HEK293 (cell line): ENCODE measurements around the gene NANOGP8.

Source experiments
- CTCF ChIA-PET: fragments of 350-600 bp; formaldehyde crosslinking; extraction: SDS; loops from one replicate; lab custom pipeline; 2021; ENCODE audit warnings: antibody characterized with exemption; lab: Yijun Ruan, JAX
- POLR2A ChIA-PET: fragments of 300-600 bp; formaldehyde crosslinking; extraction: SDS; loops from one replicate; lab custom pipeline; 2020; ENCODE audit warnings: antibody characterized with exemption, inconsistent platforms; lab: Yijun Ruan, JAX
- H3K27ac ChIP-seq: fragments of 200-500 bp; sonication (Bioruptor generic); 2 replicates; pipeline ENCODE4 v1.5.1; 2014; ENCODE audit warnings: low read depth, low read length, control low read depth, inconsistent platforms; ENCODE audit errors: extremely low read depth
- H3K36me3 ChIP-seq, 2 experiments: fragments of 200-500 bp in 1 of 2; sonication (Bioruptor generic) in 1 of 2; 1 replicate in 1 of 2; 2 replicates in 1 of 2; pipeline ENCODE4 v1.5.1; 2014 to 2017; ENCODE audit warnings: inconsistent platforms in 2 of 2, low read length in 2 of 2; ENCODE audit not compliant: control insufficient read depth in 2 of 2, insufficient read depth in 1 of 2
- H3K4me1 ChIP-seq: fragments of 200-500 bp; sonication (Bioruptor generic); 2 replicates; pipeline ENCODE4 v1.5.1; 2014; ENCODE audit warnings: mild to moderate bottlenecking, low read length, inconsistent platforms; ENCODE audit not compliant: control insufficient read depth, insufficient read depth
- H3K4me3 ChIP-seq: 2 replicates; pipeline ENCODE4 v1.5.1; 2011; ENCODE audit warnings: low read depth, mild to moderate bottlenecking, control low read depth, low read length, moderate library complexity
- H3K9me3 ChIP-seq: fragments of 200-500 bp; sonication (Bioruptor generic); 2 replicates; pipeline ENCODE4 v1.5.1; 2014; ENCODE audit warnings: low read depth, low read length, inconsistent platforms; ENCODE audit not compliant: control insufficient read depth, insufficient read depth
- HOXD13 ChIP-seq: sonication (generic); formaldehyde crosslinking; IDR thresholded peaks from 2 replicates; pipeline ENCODE4 v1.8.0; 2022; ENCODE audit warnings: missing genetic modification reagents, borderline replicate concordance
- SCRT2 ChIP-seq: fragments of 450-650 bp; formaldehyde crosslinking; IDR thresholded peaks from 2 replicates; pipeline ENCODE4 v1.5.1; 2016; ENCODE audit warnings: missing biosample characterization, missing genetic modification characterization
- SP2 ChIP-seq: fragments of 450-650 bp; formaldehyde crosslinking; IDR thresholded peaks from 2 replicates; pipeline ENCODE4 v1.5.1; 2016; ENCODE audit warnings: missing biosample characterization, missing genetic modification characterization
- SP7 ChIP-seq: fragments of 450-650 bp; formaldehyde crosslinking; IDR thresholded peaks from 2 replicates; pipeline ENCODE4 v1.5.1; 2016; ENCODE audit warnings: missing biosample characterization, missing genetic modification characterization
- ZNF174 ChIP-seq: fragments of 450-650 bp; formaldehyde crosslinking; IDR thresholded peaks from 2 replicates; pipeline ENCODE4 v1.5.0; 2017; ENCODE audit warnings: missing biosample characterization, mild to moderate bottlenecking, missing genetic modification characterization
- ZNF239 ChIP-seq: fragments of 450-650 bp; formaldehyde crosslinking; IDR thresholded peaks from 2 replicates; pipeline ENCODE4 v1.5.1; 2016; ENCODE audit warnings: missing biosample characterization, missing genetic modification characterization
- ZNF274 ChIP-seq, 2 experiments: fragments of 200-500 bp in 1 of 2; fragments of 450-650 bp in 1 of 2; sonication (Bioruptor generic) in 1 of 2; formaldehyde crosslinking in 1 of 2; IDR thresholded peaks; 2 replicates each; pipeline versions ENCODE4 v1.5.1 to v1.6.1; 2014 to 2016; ENCODE audit warnings: borderline replicate concordance in 1 of 2, inconsistent platforms in 1 of 2, low read length in 1 of 2, missing biosample characterization in 1 of 2, missing genetic modification characterization in 1 of 2
- ZNF394 ChIP-seq: fragments of 450-650 bp; formaldehyde crosslinking; IDR thresholded peaks from 2 replicates; pipeline ENCODE4 v1.5.1; 2016; ENCODE audit warnings: missing biosample characterization, missing genetic modification characterization, mild to moderate bottlenecking, moderate library complexity, borderline replicate concordance
- ZNF510 ChIP-seq: fragments of 450-650 bp; formaldehyde crosslinking; IDR thresholded peaks from 2 replicates; pipeline ENCODE4 v1.5.1; 2018; ENCODE audit warnings: mild to moderate bottlenecking, missing genetic modification characterization, missing biosample characterization; ENCODE audit not compliant: insufficient replicate concordance
- ZNF530 ChIP-seq: fragments of 450-650 bp; formaldehyde crosslinking; IDR thresholded peaks from 2 replicates; pipeline ENCODE4 v1.5.1; 2016; ENCODE audit warnings: low read depth, missing biosample characterization, missing genetic modification characterization
- ZNF664 ChIP-seq: fragments of 450-650 bp; formaldehyde crosslinking; IDR thresholded peaks from 2 replicates; pipeline ENCODE4 v1.5.1; 2016; ENCODE audit warnings: missing biosample characterization, missing genetic modification characterization
- TF ChIP-seq, protein P1 (sequence below): fragments of 450-650 bp; formaldehyde crosslinking; IDR thresholded peaks from 2 replicates; pipeline ENCODE4 v1.5.1; 2016; ENCODE audit warnings: missing biosample characterization, missing genetic modification characterization
- TF ChIP-seq, protein P2 (sequence below): fragments of 450-650 bp; formaldehyde crosslinking; IDR thresholded peaks from 2 replicates; pipeline ENCODE4 v1.5.1; 2016; ENCODE audit warnings: missing biosample characterization, missing genetic modification characterization
- TF ChIP-seq, protein P3 (sequence below): fragments of 450-650 bp; formaldehyde crosslinking; IDR thresholded peaks from 2 replicates; pipeline ENCODE4 v1.5.1; 2016; ENCODE audit warnings: missing biosample characterization, missing genetic modification characterization, borderline replicate concordance

The NANOGP8 gene

DNA sequence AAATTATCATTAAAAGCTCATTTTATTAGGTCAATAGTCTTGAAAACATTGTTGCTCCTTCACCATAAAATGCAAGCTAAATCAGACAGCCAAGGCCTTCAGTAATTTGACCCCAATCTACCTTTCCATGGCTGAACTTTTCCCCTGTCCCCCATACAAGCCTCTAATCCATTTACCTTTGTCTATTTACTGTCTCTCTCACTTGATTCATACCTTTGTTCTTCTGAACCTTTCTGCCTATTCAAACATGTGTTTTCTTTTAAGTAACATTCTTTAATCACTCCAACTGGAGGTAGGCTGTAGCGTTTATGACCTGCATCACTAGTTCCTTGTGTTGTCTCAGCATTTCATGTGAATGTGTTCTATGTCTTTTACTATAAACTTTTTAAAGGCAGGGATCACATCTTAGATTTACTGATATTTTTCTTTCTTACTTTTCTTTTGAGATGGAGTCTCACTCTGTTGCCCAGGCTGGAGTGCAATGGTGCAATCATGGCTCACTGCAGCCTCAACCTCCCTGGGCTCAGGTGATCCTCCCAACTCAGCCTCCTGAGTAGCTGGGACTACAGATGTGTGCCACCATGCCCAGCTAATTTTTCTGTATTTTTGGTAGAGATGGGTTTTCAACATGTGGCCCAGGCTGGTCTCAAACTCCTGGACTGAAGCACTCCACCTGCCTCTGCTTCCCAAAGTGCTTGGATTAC lies 5.2 kb upstream of the NANOGP8 start:
- TF ChIP-seq, protein P1, sequence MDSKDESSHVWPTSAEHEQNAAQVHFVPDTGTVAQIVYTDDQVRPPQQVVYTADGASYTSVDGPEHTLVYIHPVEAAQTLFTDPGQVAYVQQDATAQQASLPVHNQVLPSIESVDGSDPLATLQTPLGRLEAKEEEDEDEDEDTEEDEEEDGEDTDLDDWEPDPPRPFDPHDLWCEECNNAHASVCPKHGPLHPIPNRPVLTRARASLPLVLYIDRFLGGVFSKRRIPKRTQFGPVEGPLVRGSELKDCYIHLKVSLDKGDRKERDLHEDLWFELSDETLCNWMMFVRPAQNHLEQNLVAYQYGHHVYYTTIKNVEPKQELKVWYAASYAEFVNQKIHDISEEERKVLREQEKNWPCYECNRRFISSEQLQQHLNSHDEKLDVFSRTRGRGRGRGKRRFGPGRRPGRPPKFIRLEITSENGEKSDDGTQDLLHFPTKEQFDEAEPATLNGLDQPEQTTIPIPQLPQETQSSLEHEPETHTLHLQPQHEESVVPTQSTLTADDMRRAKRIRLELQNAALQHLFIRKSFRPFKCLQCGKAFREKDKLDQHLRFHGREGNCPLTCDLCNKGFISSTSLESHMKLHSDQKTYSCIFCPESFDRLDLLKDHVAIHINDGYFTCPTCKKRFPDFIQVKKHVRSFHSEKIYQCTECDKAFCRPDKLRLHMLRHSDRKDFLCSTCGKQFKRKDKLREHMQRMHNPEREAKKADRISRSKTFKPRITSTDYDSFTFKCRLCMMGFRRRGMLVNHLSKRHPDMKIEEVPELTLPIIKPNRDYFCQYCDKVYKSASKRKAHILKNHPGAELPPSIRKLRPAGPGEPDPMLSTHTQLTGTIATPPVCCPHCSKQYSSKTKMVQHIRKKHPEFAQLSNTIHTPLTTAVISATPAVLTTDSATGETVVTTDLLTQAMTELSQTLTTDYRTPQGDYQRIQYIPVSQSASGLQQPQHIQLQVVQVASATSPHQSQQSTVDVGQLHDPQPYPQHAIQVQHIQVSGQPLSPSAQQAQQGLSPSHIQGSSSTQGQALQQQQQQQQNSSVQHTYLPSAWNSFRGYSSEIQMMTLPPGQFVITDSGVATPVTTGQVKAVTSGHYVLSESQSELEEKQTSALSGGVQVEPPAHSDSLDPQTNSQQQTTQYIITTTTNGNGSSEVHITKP (tag by site-specific recombination): no peak
- TF ChIP-seq ZNF174 (tag by site-specific recombination): no peak
- TF ChIP-seq ZNF394 (tag by site-specific recombination): no peak
- TF ChIP-seq, protein P2, sequence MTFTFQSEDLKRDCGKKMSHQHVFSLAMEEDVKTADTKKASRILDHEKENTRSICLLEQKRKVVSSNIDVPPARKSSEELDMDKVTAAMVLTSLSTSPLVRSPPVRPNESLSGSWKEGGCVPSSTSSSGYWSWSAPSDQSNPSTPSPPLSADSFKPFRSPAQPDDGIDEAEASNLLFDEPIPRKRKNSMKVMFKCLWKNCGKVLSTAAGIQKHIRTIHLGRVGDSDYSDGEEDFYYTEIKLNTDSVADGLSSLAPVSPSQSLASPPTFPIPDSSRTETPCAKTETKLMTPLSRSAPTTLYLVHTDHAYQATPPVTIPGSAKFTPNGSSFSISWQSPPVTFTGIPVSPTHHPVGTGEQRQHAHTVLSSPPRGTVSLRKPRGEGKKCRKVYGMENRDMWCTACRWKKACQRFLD (tag by site-specific recombination): no peak
- no peak for TF ChIP-seq SP2 (tag by site-specific recombination)
- TF ChIP-seq SP7 (tag by site-specific recombination): no peak
- no peak for TF ChIP-seq HOXD13 (CRISPR knock-in tag)
- no peak for TF ChIP-seq ZNF274 (IDR thresholded peaks at IDR 0.05; ENCODE audit: low read length)
- TF ChIP-seq ZNF274 (tag by site-specific recombination; IDR thresholded peaks at IDR 0.05; ENCODE audit: borderline replicate concordance): no peak
- TF ChIP-seq ZNF530 (tag by site-specific recombination): no peak
- no peak for TF ChIP-seq ZNF664
- no peak for TF ChIP-seq ZNF510
- no peak for TF ChIP-seq SCRT2 (tag by site-specific recombination)
- no peak for TF ChIP-seq ZNF239
- TF ChIP-seq, protein P3, sequence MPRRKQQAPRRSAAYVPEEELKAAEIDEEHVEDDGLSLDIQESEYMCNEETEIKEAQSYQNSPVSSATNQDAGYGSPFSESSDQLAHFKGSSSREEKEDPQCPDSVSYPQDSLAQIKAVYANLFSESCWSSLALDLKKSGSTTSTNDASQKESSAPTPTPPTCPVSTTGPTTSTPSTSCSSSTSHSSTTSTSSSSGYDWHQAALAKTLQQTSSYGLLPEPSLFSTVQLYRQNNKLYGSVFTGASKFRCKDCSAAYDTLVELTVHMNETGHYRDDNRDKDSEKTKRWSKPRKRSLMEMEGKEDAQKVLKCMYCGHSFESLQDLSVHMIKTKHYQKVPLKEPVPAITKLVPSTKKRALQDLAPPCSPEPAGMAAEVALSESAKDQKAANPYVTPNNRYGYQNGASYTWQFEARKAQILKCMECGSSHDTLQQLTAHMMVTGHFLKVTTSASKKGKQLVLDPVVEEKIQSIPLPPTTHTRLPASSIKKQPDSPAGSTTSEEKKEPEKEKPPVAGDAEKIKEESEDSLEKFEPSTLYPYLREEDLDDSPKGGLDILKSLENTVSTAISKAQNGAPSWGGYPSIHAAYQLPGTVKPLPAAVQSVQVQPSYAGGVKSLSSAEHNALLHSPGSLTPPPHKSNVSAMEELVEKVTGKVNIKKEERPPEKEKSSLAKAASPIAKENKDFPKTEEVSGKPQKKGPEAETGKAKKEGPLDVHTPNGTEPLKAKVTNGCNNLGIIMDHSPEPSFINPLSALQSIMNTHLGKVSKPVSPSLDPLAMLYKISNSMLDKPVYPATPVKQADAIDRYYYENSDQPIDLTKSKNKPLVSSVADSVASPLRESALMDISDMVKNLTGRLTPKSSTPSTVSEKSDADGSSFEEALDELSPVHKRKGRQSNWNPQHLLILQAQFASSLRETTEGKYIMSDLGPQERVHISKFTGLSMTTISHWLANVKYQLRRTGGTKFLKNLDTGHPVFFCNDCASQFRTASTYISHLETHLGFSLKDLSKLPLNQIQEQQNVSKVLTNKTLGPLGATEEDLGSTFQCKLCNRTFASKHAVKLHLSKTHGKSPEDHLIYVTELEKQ (tag by site-specific recombination): no peak
- no peak overlapping the region for H3K27ac ChIP-seq
- H3K4me3 ChIP-seq: no peak overlapping the region
- CTCF ChIA-PET: interaction anchor here (0.6 to 1.8 kb wide), 4 partner anchors 12 to 676 kb away, joined by 4 to 8 read pairs (median 5); no protein-coding TSS in a partner anchor
- no peaks in the 10 kb centered on the region for H3K36me3 ChIP-seq
- POLR2A ChIA-PET: no interaction called here
- no peaks in the 10 kb centered on the region for H3K9me3 ChIP-seq
- H3K4me1 ChIP-seq: no peaks in the 10 kb centered on the region

DNA sequence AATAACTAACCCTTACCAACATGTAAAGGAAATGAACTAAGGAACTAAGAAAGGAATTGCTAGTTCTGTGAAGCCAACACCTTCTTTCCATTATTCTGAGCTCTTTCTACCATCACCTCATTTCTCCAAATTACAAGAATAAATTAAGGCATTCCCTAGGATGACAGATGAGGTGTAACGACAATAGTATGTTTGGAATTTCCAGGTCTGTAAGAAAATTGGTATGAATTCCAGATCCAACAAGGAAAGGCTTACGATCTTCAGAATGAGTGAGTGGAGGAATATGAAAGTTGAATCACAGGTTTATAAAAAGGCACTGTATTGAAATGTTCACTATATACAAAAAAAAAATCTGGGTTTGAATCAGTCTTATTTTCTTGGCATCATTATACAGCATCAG lies 4.5 kb upstream of the NANOGP8 start:
- ChIA-PET POLR2A (no interaction called here), CTCF (interaction anchor here (1.4 to 1.8 kb wide), 3 partner anchors 11 to 355 kb away, joined by 5 to 8 read pairs (median 5); no protein-coding TSS in a partner anchor)
- H3K4me1 ChIP-seq: no peaks in the 10 kb centered on the region
- no peak overlapping the region for H3K4me3 ChIP-seq
- no peak overlapping the region for H3K27ac ChIP-seq
- no peaks in the 10 kb centered on the region for H3K36me3 ChIP-seq
- no peak for TF ChIP-seq SP2 (tag by site-specific recombination)
- H3K9me3 ChIP-seq: no peaks in the 10 kb centered on the region
